HG02642 (cell line): ENCODE results near the gene ITGAE.

Experiments used
- ATAC-seq: cut with Tn5 transposase; IDR thresholded peaks from one replicate; pipeline ENCODE4 v1.9.1; 2021; ENCODE audit warnings: mild to moderate bottlenecking; ENCODE audit not compliant: unreplicated experiment, poor library complexity

Gene ITGAE

DNA sequence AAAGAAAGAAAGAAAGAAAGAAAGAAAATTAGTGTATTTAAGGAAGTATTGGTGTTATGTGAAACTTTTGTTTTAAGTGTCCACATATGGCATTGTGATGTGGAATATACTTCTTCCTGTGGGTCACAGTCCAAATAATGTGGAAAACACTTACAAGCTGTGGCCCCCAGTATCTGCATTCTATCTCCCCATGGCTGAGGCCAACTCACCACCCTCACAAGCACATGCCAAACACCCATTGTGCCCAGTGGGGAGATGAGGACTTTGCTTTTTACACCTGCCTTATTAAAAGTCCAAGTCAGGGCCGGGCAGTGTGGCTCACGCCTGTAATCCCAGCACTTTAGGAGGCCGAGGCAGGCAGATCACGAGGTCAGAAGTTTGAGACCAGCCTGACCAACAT, 101.0 kb downstream of the ITGAE start:
- ATAC-seq: no peak

DNA sequence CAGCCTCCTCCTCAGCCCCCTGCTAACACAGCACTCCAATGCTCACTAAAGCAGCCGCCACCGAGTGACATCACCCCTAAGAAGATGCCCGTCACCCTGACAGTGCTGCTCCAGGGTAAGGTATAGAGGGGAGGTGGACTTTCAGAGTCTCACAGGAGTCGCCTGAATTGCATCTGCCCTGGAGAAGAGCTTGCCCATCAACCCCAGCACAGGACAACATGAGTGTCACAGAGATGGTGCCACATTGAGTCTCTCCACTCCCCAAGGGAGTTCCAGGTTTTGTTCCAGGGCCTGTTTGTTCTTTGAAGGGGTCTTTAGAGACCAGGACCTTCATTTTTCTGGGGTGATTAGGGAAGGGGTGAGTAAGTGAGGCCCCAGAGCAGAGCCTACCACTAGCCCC, 102.8 kb downstream of the ITGAE start:
- no peak for ATAC-seq

- ATAC-seq: no peak
These were observed 103.9 kb downstream of the ITGAE start for GRCh38 chr17:3697103-3697476.

- no peak for ATAC-seq
These were observed 105.1 kb downstream of the ITGAE start, which contains the start of gene P2RX5 for GRCh38 chr17:3695723-3696411. Gene P2RX5 (minus strand): TSS chr17:3696155. CDS start chr17:3696005, 150 bp downstream.

- no peak for ATAC-seq
These were observed 105.8 kb downstream of the ITGAE start for GRCh38 chr17:3695129-3695722.

DNA sequence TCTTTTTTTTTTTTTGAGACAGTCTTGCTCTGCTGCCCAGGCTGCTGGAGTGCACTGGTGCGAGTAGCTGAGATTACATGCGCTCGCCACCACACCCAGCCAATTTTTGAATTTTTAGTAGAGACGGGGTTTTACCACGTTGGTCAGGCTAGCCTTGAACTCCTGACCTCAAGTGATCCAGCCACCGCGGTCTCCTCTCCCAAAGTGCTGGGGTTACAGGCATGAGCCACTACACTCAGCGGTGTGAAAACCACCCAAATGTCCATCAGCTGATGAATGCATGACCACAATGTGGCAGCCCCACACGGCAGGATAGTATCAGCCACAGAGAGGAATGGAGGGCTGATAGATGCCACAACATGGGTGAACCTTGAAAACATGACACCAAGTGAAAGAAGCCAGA, 107.2 kb downstream of the ITGAE start:
- ATAC-seq: peak; percentile 48

GRCh38 chr17:3693141-3693540, 107.8 kb downstream of the ITGAE start:
- ATAC-seq: no peak

- no peak for ATAC-seq
These were observed 108.6 kb downstream of the ITGAE start for GRCh38 chr17:3692346-3692745.

- no peak for ATAC-seq
These were observed 109.3 kb downstream of the ITGAE start for GRCh38 chr17:3691617-3692067.

DNA sequence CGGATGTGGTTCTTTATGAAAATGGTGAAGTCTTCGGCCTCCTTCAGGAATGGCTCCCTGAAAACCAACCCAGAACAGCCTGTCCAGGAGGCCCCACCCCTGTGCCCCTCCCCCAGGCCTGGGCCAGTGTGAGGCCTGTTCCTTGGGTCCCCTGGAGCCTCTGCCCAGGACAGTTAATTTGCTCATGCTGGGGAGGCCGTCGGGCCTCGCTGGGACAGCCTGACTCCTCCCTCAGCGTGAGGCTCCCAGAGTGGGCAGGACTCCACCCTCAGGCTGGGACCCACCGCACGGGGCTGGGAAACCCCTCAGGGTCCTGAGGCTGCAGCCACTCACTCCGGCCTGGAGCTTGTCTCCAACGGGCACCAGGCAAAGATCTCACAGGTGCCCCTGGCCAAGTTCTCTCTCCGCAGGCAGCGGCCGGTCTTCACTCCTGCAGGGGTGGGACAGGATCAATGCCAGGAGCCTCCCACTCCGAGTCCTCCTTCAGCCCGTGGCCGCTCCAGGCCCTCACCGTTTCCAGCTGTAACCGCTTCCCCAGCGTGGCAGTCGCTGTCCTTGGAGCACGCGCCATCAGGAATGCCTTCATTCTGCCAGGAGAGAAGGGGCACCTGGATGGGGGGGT, 110.8 kb downstream of the ITGAE start:
- no peak for ATAC-seq

DNA sequence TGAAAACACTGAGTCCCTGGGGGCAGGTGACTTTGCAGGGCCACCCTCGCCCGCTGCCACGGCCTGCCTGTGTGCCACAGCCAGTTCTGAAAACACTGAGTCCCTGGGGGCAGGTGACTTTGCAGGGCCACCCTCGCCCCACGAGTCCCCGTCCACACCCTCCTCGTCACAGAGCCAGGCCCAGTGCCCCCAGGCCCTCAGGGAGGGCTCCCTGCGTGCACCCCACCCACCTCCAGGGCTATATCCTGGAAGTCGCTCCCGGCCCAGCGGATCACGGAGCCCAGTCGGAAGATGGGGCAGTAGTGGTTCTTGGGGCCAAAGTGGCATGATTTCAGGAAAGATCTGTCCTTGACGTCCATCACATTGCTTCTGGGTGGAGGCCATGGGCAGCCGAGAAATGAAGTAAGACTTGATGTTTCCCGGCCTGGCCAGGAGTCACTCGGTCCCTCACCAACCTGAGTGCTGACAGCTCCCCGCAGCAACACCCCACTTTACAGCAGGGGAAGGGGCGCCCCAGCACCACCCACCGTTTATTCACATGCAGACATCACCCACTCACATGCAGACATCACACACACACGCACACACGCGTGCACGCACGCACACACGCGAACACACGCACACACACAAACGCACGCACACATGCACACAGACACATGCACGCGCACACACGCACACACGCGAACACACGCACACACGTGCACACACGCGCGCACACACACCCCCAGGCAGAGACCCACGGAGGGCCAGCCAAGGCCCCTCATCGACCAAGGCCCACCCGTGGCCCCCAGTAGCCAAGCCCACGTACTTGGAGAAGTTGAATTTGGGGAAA, 111.5 kb downstream of the ITGAE start:
- ATAC-seq: no peak

- no peak for ATAC-seq
These were observed 112.1 kb downstream of the ITGAE start for GRCh38 chr17:3688852-3689261.

DNA sequence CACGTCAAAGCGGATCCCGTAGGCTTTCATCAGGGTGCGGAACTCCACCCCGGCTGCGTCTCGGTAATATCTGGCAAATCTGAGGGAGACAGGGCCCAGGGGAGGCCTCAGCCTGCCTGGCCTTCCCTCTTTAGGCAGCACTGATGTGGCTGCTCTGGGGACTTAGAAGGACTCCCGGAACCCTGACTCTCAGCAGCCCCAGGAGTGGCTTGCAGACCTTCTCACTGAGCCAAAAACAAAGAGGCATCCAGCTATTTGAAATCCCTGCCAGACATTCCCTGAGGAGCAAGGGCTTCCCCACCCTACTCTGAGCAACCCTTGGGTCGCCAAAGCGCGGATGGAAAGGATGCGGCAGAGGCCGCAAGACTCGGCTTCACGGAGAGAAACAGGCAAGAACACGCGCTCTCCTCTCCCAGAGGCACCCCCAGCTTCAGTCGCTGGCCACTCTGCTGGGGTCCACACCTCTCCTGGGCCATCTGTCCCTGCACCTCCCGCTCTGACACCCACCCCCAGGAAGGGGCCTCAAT, 112.9 kb downstream of the ITGAE start:
- no peak for ATAC-seq

- ATAC-seq: no peak
These were observed 115.8 kb downstream of the ITGAE start for GRCh38 chr17:3685174-3685573.

DNA sequence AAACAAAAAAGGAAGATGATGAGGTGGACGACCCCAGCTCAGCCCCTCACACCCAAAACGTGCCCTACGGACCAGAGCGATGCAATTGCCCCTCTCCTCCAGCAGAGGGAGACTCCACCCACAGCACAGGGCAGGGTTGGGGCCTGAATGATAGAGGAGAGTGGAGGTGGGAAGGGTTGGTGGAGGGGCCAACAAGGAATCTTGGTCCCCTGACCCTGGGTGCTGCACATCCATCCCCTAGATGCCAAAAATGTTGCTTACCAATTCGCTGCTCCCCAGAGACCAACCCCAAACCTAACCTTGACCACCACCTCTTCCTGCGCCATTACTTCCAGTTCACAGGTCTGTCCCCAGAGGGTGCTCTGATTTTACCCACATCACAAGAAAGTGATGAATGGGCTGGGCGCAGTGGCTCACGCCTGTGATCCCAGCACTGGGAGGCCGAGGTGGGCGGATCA, 117.9 kb downstream of the ITGAE start:
- ATAC-seq: peak; percentile 61

DNA sequence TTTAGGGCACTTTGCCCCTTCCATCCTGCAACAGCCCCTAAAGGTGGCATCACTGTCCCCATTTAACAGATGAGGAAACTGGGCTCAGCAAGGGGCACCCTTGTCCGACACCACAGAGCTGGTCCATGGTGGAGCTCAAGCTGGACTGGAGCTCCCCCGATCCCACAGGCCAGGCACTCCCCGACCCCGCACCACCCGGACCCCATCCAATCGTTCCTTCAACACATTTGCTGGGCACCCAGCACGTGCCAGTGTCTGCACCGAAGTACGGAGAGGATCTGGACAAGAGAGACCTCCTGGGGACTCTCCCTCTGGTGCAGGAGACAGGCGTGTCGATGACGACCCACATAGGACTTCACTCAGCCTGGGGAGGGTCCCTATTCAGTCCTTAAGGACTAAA, 119.0 kb downstream of the ITGAE start:
- no peak for ATAC-seq

- ATAC-seq: no peak
These were observed 119.4 kb downstream of the ITGAE start for GRCh38 chr17:3681565-3681964.

DNA sequence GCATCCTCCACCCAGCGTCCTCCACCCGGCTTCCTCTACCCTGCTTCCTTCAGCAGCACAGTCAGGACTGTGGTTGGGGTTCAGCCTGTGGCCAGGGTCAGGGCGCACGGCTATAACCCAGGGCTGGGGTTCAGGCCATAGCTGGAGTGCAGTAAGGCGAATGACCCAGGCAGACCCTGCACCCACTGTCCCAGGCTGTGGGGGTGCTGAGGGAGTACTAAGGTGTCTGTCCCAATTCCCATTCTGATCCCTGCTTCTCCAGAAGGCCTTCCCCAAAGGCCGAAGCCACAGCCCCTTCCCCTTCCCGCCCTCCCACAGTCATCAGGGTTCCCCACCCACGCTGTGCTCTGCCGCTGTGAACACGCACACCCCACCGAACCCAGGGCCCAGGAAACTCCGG, 119.9 kb downstream of the ITGAE start:
- no peak for ATAC-seq

- no peak for ATAC-seq
These were observed 121.4 kb downstream of the ITGAE start for GRCh38 chr17:3679531-3680126.
